K562 (cell line): ENCODE measurements around the gene FAM118B.

Source experiments
- CBX1 ChIP-seq: sonication (generic); IDR thresholded peaks from 2 replicates; pipeline ENCODE4 v1.6.1; 2016; ENCODE audit warnings: antibody characterized with exemption, low read depth, mild to moderate bottlenecking
- CTCF ChIP-seq, 3 experiments: IDR thresholded peaks in 2 of 3; conservative IDR thresholded peaks in 1 of 3; 2 replicates each; pipeline ENCODE4 v1.5.1; 2011 to 2012; ENCODE audit warnings: low read length in 3 of 3, mild to moderate bottlenecking in 3 of 3, control low read depth in 2 of 3, improper control_type of control experiment in 1 of 3, inconsistent platforms in 1 of 3, low read depth in 1 of 3, mixed read lengths in 1 of 3, moderate library complexity in 1 of 3; ENCODE audit not compliant: insufficient read depth in 2 of 3
- FOXP4 ChIP-seq: sonication (generic); formaldehyde crosslinking; IDR thresholded peaks from 2 replicates; pipeline ENCODE4 v1.8.0; 2022; ENCODE audit warnings: mild to moderate bottlenecking, missing genetic modification reagents, borderline replicate concordance
- HNRNPUL1 ChIP-seq: fragments of 200-400 bp; formaldehyde crosslinking; IDR thresholded peaks from 2 replicates; pipeline ENCODE4 v1.6.1; 2017; ENCODE audit warnings: low read length
- PKNOX1 ChIP-seq: fragments of 450-650 bp; IDR thresholded peaks from 2 replicates; pipeline ENCODE4 v1.6.1; 2016
- SMC3 ChIP-seq: conservative IDR thresholded peaks from 2 replicates; pipeline ENCODE4 v1.6.1; 2011; ENCODE audit warnings: low read depth, low read length, improper control_type of control experiment; ENCODE audit not compliant: insufficient read depth
- ZKSCAN8 ChIP-seq: fragments of 200-800 bp; sonication (Bioruptor generic); IDR thresholded peaks from 2 replicates; pipeline ENCODE4 v1.6.1; 2016; ENCODE audit warnings: missing genetic modification characterization, missing compliant biosample characterization
- TF ChIP-seq, protein P1 (sequence below), 2 experiments: fragments of 450-650 bp; formaldehyde crosslinking in 1 of 2; IDR thresholded peaks; 2 replicates each; pipeline versions ENCODE4 v1.4.0 to v1.6.1; 2014 to 2020; ENCODE audit warnings: mild to moderate bottlenecking in 2 of 2, borderline replicate concordance in 1 of 2, low read depth in 1 of 2

- no peak for TF ChIP-seq HNRNPUL1
- no peak for TF ChIP-seq ZKSCAN8 (CRISPR knock-in tag)
- no peak for TF ChIP-seq CBX1
- no peak for TF ChIP-seq CTCF (IDR thresholded peaks at IDR 0.05 in 2 of 3, conservative IDR thresholded peaks at IDR 0.05 in 1 of 3; ENCODE audit: insufficient read depth in 2 of 3, low read depth in 1 of 3, low read length in 3 of 3)
- TF ChIP-seq FOXP4 (CRISPR knock-in tag): no peak
- TF ChIP-seq, protein P1, sequence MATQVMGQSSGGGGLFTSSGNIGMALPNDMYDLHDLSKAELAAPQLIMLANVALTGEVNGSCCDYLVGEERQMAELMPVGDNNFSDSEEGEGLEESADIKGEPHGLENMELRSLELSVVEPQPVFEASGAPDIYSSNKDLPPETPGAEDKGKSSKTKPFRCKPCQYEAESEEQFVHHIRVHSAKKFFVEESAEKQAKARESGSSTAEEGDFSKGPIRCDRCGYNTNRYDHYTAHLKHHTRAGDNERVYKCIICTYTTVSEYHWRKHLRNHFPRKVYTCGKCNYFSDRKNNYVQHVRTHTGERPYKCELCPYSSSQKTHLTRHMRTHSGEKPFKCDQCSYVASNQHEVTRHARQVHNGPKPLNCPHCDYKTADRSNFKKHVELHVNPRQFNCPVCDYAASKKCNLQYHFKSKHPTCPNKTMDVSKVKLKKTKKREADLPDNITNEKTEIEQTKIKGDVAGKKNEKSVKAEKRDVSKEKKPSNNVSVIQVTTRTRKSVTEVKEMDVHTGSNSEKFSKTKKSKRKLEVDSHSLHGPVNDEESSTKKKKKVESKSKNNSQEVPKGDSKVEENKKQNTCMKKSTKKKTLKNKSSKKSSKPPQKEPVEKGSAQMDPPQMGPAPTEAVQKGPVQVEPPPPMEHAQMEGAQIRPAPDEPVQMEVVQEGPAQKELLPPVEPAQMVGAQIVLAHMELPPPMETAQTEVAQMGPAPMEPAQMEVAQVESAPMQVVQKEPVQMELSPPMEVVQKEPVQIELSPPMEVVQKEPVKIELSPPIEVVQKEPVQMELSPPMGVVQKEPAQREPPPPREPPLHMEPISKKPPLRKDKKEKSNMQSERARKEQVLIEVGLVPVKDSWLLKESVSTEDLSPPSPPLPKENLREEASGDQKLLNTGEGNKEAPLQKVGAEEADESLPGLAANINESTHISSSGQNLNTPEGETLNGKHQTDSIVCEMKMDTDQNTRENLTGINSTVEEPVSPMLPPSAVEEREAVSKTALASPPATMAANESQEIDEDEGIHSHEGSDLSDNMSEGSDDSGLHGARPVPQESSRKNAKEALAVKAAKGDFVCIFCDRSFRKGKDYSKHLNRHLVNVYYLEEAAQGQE (IDR thresholded peaks at IDR 0.05; ENCODE audit: borderline replicate concordance): no peak
- TF ChIP-seq, protein P1 (CRISPR knock-in tag; IDR thresholded peaks at IDR 0.05; ENCODE audit: low read depth): no peak
- no peak for TF ChIP-seq SMC3
- no peak for TF ChIP-seq PKNOX1
These were observed 51.9 kb downstream of the FAM118B start for GRCh38 chr11:126263489-126263888.
